Measurements from ENCODE around the gene POLD1.
"Not testable (repeated sequence)": the region's sequence is repeated elsewhere in the genome, so short reads cannot be mapped to it uniquely, and the experiment has no call there.

POLD1 gene

GRCh38 chr19:50349277-50350057 is 34.7 kb upstream of the POLD1 start:
- POLR2A ChIA-PET (ENCODE audit: low non-redundant PET) = no interaction called here
- CTCF ChIA-PET = interaction anchor here (0.5 to 0.8 kb wide), 3 partner anchors 10 to 417 kb away, joined by 3 to 4 read pairs (median 3); no protein-coding TSS in a partner anchor
- DNase-seq (ENCODE audit: low spot score) = no peak
- no peak overlapping the region for H3K27ac ChIP-seq
- no peak for TF ChIP-seq CTCF (conservative IDR thresholded peaks at IDR 0.05; ENCODE audit: low read depth)

DNA sequence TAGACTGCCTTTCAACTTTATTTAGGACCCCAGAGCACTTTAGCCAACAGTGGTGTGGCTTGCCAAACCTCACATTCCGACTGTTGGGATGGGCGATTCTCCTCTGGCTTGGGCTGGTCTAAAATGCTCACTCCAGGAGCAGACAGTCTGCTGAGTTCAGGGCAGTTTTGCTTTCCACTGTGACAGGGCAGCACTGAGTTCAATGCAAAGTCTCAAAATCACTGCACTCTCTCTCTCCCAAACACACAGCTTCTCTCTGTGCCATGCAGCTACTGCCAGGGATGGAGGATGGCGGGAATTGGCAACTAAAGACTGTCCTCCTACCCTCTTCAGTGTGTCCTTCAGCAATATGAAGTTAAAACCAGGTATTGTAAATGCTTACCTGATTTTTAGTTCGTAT is 31.9 kb upstream of the POLD1 start:
- DNase-seq (ENCODE audit: low spot score) = no peak
- CTCF ChIA-PET = interaction anchor here (0.6 to 1.1 kb wide), 3 partner anchors 12 to 100 kb away, joined by 3 to 4 read pairs (median 3); no protein-coding TSS in a partner anchor
- H3K27ac ChIP-seq = no peak overlapping the region
- TF ChIP-seq CTCF (conservative IDR thresholded peaks at IDR 0.05; ENCODE audit: low read depth) = no peak
- POLR2A ChIA-PET (ENCODE audit: low non-redundant PET) = no interaction called here

- H3K27ac ChIP-seq; DNase-seq (ENCODE audit: low spot score); POLR2A ChIA-PET (ENCODE audit: low non-redundant PET): not testable (repeated sequence)
- CTCF ChIA-PET = interaction anchor here (0.5 to 1.1 kb wide), 3 partner anchors 14 to 189 kb away, joined by 3 to 6 read pairs (median 4); no protein-coding TSS in a partner anchor
Observed at GRCh38 chr19:50353487-50353880, 30.7 kb upstream of the POLD1 start.

GRCh38 chr19:50356691-50357177 is 27.4 kb upstream of the POLD1 start:
- no peak for TF ChIP-seq CTCF (conservative IDR thresholded peaks at IDR 0.05; ENCODE audit: low read depth)
- 0 out of 2 replicates have a peak overlapping the region, but pooled peaks have one; percentile 40 for H3K27ac ChIP-seq
- DNase-seq (ENCODE audit: low spot score) = no peak
- CTCF ChIA-PET = interaction anchor here (0.6 to 1.5 kb wide), 8 partner anchors 11 to 799 kb away, joined by 3 to 10 read pairs (median 4); partner anchors contain the start of gene NR1H2
- POLR2A ChIA-PET (ENCODE audit: low non-redundant PET) = no interaction called here

GRCh38 chr19:50357178-50358100 is 26.7 kb upstream of the POLD1 start:
- no peak for DNase-seq (ENCODE audit: low spot score)
- ChIA-PET CTCF (interaction anchor here (0.5 to 1.5 kb wide), 15 partner anchors 11 to 1062 kb away, joined by 3 to 10 read pairs (median 3); partner anchors contain the start of gene NR1H2), POLR2A (ENCODE audit: low non-redundant PET) (no interaction called here)
- peak; percentile 87 for TF ChIP-seq CTCF (conservative IDR thresholded peaks at IDR 0.05; ENCODE audit: low read depth)
- peak overlapping the region; percentile 40 for H3K27ac ChIP-seq

DNA sequence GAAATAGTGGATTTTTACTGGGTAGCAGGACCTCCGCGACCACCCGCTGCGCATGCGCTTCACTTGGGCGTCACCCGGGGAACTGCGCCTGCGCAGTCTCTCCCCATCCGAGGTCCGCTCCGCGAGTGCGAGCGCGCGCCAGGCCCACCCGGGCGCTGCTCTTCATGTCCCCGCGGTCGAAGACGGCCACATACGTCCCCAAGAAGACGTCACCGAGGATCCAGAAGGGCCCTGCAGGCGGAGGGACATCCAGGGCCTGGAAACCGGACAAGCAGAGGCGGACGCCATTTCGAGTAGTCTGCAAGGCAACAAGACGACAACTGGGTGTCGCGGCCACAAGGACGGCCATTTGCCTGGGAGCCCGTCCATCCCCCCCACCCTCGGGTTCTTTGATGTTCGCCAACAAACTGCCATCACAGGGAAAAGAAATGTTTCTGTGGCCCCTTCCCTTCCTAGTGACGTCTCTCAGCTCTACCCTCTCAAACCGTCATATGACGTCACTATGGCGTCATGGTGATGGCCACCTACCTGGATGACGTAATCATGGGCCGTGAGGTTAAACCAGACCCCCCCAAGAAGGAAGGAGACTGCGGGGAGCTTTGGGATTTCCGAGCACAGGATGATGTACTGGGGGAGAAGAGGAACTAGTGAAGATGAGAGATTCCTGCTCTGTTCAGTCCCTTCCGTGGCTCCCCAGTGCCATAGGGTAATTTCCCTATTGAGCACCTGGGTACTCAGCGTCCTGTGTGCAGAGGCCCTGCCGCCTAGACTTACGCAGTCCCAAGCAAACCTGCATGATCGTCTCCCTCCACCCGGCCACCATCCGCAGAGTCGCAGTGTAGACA is 25.4 kb upstream of the POLD1 start:
- ChIA-PET CTCF (interaction anchor here (0.6 kb wide), 1 partner anchor 198 kb away, joined by 3 read pairs; no protein-coding TSS in a partner anchor), POLR2A (ENCODE audit: low non-redundant PET) (no interaction called here)
- H3K27ac ChIP-seq = no peak overlapping the region
- TF ChIP-seq CTCF (conservative IDR thresholded peaks at IDR 0.05; ENCODE audit: low read depth) = no peak
- peak; percentile 79 for DNase-seq (ENCODE audit: low spot score)
